IMR-90 (cell line): ENCODE data around the gene CRIM1. TPM values are rescaled to one million over a fixed set of nuclear protein-coding genes. Genes with fewer than 3 reads are reported as not detected.

ENCODE experiments used
- ATAC-seq: fragments of 200-7000 bp; cut with Tn5 transposase; 2 replicates; pipeline ENCODE4 v1.9.1; 2020; ENCODE audit warnings: low read depth, mild to moderate bottlenecking, moderate library complexity
- BruUV-seq: library from RNA; stranded (reverse); fragments of 400-500 nt; replicated peaks from 2 replicates; lab custom pipeline; 2021; lab: Mats Ljungman, UMichigan
- CTCF ChIA-PET: fragments of 300-600 bp; formaldehyde crosslinking; extraction: SDS; loops from one replicate; lab custom pipeline; 2021; ENCODE audit warnings: antibody characterized with exemption; lab: Yijun Ruan, JAX
- POLR2A ChIA-PET: fragments of 300-600 bp; sonication (Branson Sonifier 250); formaldehyde crosslinking; loops from one replicate; lab custom pipeline; 2022; ENCODE audit warnings: antibody characterized with exemption; ENCODE audit not compliant: unreplicated experiment; lab: Charles Lee
- DNase-seq: peaks from one replicate; pipeline ENCODE4 v3.0.0; 2013
- H2AFZ ChIP-seq: replicated peaks from 2 replicates; pipeline ENCODE3; 2013; ENCODE audit warnings: low read length, mild to moderate bottlenecking; ENCODE audit not compliant: poor library complexity
- H2AK5ac ChIP-seq: 2 replicates; pipeline ENCODE4 v1.6.1; 2013; ENCODE audit warnings: low read depth, low read length, inconsistent platforms
- H2AK9ac ChIP-seq: replicated peaks from 2 replicates; pipeline ENCODE3; 2013; ENCODE audit warnings: mild to moderate bottlenecking, low read depth, low read length, moderate library complexity; ENCODE audit not compliant: poor library complexity
- H2BK120ac ChIP-seq: 2 replicates; pipeline ENCODE4 v1.6.1; 2013; ENCODE audit warnings: low read depth, low read length, inconsistent platforms
- H2BK15ac ChIP-seq: 3 replicates; pipeline ENCODE4 v1.6.1; 2013; ENCODE audit warnings: low read depth, low read length, inconsistent platforms
- H2BK20ac ChIP-seq: 2 replicates; pipeline ENCODE4 v1.6.1; 2013; ENCODE audit warnings: low read depth, mild to moderate bottlenecking, inconsistent platforms, low read length, moderate library complexity
- H2BK5ac ChIP-seq: 2 replicates; pipeline ENCODE4 v1.6.1; 2013; ENCODE audit warnings: mild to moderate bottlenecking, low read depth, low read length, inconsistent platforms; ENCODE audit not compliant: poor library complexity, severe bottlenecking
- H3K14ac ChIP-seq: replicated peaks from 2 replicates; pipeline ENCODE4 v1.6.1; 2013; ENCODE audit warnings: low read depth, low read length, inconsistent platforms
- H3K18ac ChIP-seq: 2 replicates; pipeline ENCODE4 v1.6.1; 2013; ENCODE audit warnings: low read depth, low read length, control low read depth
- H3K23ac ChIP-seq: 2 replicates; pipeline ENCODE4 v1.6.1; 2013; ENCODE audit warnings: low read depth, low read length, inconsistent platforms
- H3K27ac ChIP-seq: 2 replicates; pipeline ENCODE4 v1.5.1; 2013; ENCODE audit warnings: mild to moderate bottlenecking, control low read depth, low read length; ENCODE audit not compliant: insufficient read depth
- H3K27me3 ChIP-seq: 2 replicates; pipeline ENCODE4 v1.6.1; 2013; ENCODE audit warnings: low read length; ENCODE audit not compliant: control insufficient read depth, insufficient read depth
- H3K36me3 ChIP-seq: 2 replicates; pipeline ENCODE4 v1.6.1; 2013; ENCODE audit warnings: low read length, mixed read lengths; ENCODE audit not compliant: control insufficient read depth, insufficient read depth
- H3K4ac ChIP-seq: 2 replicates; pipeline ENCODE4 v1.6.1; 2013; ENCODE audit warnings: low read depth, low read length, inconsistent platforms
- H3K4me1 ChIP-seq: 2 replicates; pipeline ENCODE4 v1.6.1; 2013; ENCODE audit warnings: low read length, mixed read lengths; ENCODE audit not compliant: control insufficient read depth, insufficient read depth
- H3K4me2 ChIP-seq: 2 replicates; pipeline ENCODE4 v1.6.1; 2013; ENCODE audit warnings: low read depth, mild to moderate bottlenecking, control low read depth, low read length, moderate library complexity
- H3K4me3 ChIP-seq: 2 replicates; pipeline ENCODE4 v1.5.1; 2013; ENCODE audit warnings: low read depth, mild to moderate bottlenecking, control low read depth, low read length, moderate library complexity; ENCODE audit not compliant: insufficient read depth
- H3K56ac ChIP-seq: 2 replicates; pipeline ENCODE4 v1.6.1; 2013; ENCODE audit warnings: low read length, inconsistent platforms; ENCODE audit not compliant: insufficient read depth; ENCODE audit errors: extremely low read depth
- H3K79me1 ChIP-seq, 2 experiments: 2 replicates each; pipeline ENCODE4 v1.6.1; 2013; ENCODE audit warnings: low read length in 2 of 2, inconsistent platforms in 1 of 2, low read depth in 1 of 2
- H3K9ac ChIP-seq: 2 replicates; pipeline ENCODE4 v1.6.1; 2013; ENCODE audit warnings: low read depth, low read length, control low read depth
- H3K9me1 ChIP-seq: 2 replicates; pipeline ENCODE4 v1.6.1; 2013; ENCODE audit warnings: low read length, inconsistent platforms; ENCODE audit not compliant: insufficient read depth
- H3K9me3 ChIP-seq: 2 replicates; pipeline ENCODE4 v1.6.1; 2013; ENCODE audit warnings: low read length; ENCODE audit not compliant: control insufficient read depth, insufficient read depth
- H4K20me1 ChIP-seq: 2 replicates; pipeline ENCODE4 v1.6.1; 2013; ENCODE audit warnings: low read length, inconsistent platforms; ENCODE audit not compliant: insufficient read depth
- H4K5ac ChIP-seq: 2 replicates; pipeline ENCODE4 v1.6.1; 2013; ENCODE audit warnings: mild to moderate bottlenecking, low read depth, low read length, control low read depth
- H4K8ac ChIP-seq, 2 experiments: 2 replicates each; pipeline ENCODE4 v1.6.1; 2013; ENCODE audit warnings: low read depth in 2 of 2, low read length in 2 of 2, control low read depth in 1 of 2, inconsistent platforms in 1 of 2
- H4K91ac ChIP-seq: 2 replicates; pipeline ENCODE4 v1.6.1; 2013; ENCODE audit warnings: low read depth, low read length, inconsistent platforms; ENCODE audit not compliant: insufficient read depth
- BHLHE40 ChIP-seq: fragments of 150-350 bp; IDR thresholded peaks from 2 replicates; pipeline ENCODE4 v1.6.1; 2016; ENCODE audit warnings: mild to moderate bottlenecking, low read depth, low read length
- CEBPB ChIP-seq: IDR thresholded peaks from 2 replicates; pipeline ENCODE4 v1.6.1; 2012; ENCODE audit warnings: low read depth, low read length, improper control_type of control experiment
- CHD1 ChIP-seq: IDR thresholded peaks from 2 replicates; pipeline ENCODE4 v1.6.1; 2012; ENCODE audit warnings: low read depth, low read length, improper control_type of control experiment
- FOS ChIP-seq: fragments of 150-350 bp; IDR thresholded peaks from 2 replicates; pipeline ENCODE4 v1.6.1; 2016; ENCODE audit warnings: low read depth, low read length
- MAZ ChIP-seq: IDR thresholded peaks from 2 replicates; pipeline ENCODE4 v1.6.1; 2012; ENCODE audit warnings: low read depth, mild to moderate bottlenecking, low read length, improper control_type of control experiment, moderate library complexity, borderline replicate concordance
- MXI1 ChIP-seq: IDR thresholded peaks from 2 replicates; pipeline ENCODE4 v1.6.1; 2012; ENCODE audit warnings: low read depth, mild to moderate bottlenecking, low read length, moderate library complexity, borderline replicate concordance
- POLR2A ChIP-seq: IDR thresholded peaks from 2 replicates; pipeline ENCODE4 v1.6.1; 2012; ENCODE audit warnings: mild to moderate bottlenecking, low read depth, low read length
- RAD21 ChIP-seq: IDR thresholded peaks from 2 replicates; pipeline ENCODE4 v1.6.1; 2012; ENCODE audit warnings: low read length, improper control_type of control experiment
- RCOR1 ChIP-seq: IDR thresholded peaks from 2 replicates; pipeline ENCODE4 v1.6.1; 2012; ENCODE audit warnings: mild to moderate bottlenecking, low read length, improper control_type of control experiment; ENCODE audit not compliant: insufficient replicate concordance
- RFX5 ChIP-seq: IDR thresholded peaks from 2 replicates; pipeline ENCODE4 v1.8.0; 2012; ENCODE audit warnings: low read depth, mild to moderate bottlenecking, low read length, moderate library complexity
- WGBS, 2 experiments: methylation state at CpG; one replicate each; pipeline versions ENCODE4 v1.1.5 to v1.1.7; 2013; ENCODE audit warnings: missing lambda C conversion rate in 2 of 2; ENCODE audit not compliant: insufficient read length in 1 of 2; ENCODE audit errors: extremely low coverage in 2 of 2; 5-methylcytosine and 5-hydroxymethylcytosine counted together
- dilution Hi-C: fragments of 300-500 bp; cut with HindIII; formaldehyde crosslinking; loops from one replicate; pipeline ENCODE4 v1.14.3; 2018; ENCODE audit warnings: low sequenced_read_pairs; ENCODE audit not compliant: unreplicated experiment
- in situ Hi-C: fragments of 300-500 bp; cut with MboI; formaldehyde crosslinking; loops from 3 replicates; pipeline ENCODE4 v1.14.3; 2019; ENCODE audit warnings: low sequenced_read_pairs, inconsistent platforms, mixed read lengths
- intact Hi-C: fragments of 100-400 bp; cut with micrococcal nuclease; formaldehyde crosslinking; loops from 2 replicates; pipeline ENCODE4 v1.10.0; 2022
- polyA plus RNA-seq, 3 experiments: library from polyadenylated mRNA; depleted of rRNA; stranded (reverse); fragments of >200 nt; gene quantifications; 2 replicates each; pipeline ENCODE4 v1.2.3, GENCODE V29; 2012; ENCODE audit warnings: low replicate concordance in 1 of 3
- total RNA-seq: library from RNA; depleted of rRNA; stranded (reverse); fragments of >200 nt; gene quantifications from 2 replicates; pipeline ENCODE4 v1.2.3, GENCODE V29; 2012
- TF ChIP-seq, protein P1 (sequence below): conservative IDR thresholded peaks from 2 replicates; pipeline ENCODE4 v1.5.1; 2012; ENCODE audit warnings: mild to moderate bottlenecking, low read depth, low read length, improper control_type of control experiment
- TF ChIP-seq, protein P2 (sequence below): fragments of 150-350 bp; IDR thresholded peaks from 2 replicates; pipeline ENCODE4 v1.6.1; 2016; ENCODE audit warnings: low read depth, mild to moderate bottlenecking, low read length, moderate library complexity, borderline replicate concordance

CRIM1 gene
- total and polyA plus RNA-seq, 2 of the 4 experiments (the other 2 are of a cell fraction): 285 to 490 TPM

DNA sequence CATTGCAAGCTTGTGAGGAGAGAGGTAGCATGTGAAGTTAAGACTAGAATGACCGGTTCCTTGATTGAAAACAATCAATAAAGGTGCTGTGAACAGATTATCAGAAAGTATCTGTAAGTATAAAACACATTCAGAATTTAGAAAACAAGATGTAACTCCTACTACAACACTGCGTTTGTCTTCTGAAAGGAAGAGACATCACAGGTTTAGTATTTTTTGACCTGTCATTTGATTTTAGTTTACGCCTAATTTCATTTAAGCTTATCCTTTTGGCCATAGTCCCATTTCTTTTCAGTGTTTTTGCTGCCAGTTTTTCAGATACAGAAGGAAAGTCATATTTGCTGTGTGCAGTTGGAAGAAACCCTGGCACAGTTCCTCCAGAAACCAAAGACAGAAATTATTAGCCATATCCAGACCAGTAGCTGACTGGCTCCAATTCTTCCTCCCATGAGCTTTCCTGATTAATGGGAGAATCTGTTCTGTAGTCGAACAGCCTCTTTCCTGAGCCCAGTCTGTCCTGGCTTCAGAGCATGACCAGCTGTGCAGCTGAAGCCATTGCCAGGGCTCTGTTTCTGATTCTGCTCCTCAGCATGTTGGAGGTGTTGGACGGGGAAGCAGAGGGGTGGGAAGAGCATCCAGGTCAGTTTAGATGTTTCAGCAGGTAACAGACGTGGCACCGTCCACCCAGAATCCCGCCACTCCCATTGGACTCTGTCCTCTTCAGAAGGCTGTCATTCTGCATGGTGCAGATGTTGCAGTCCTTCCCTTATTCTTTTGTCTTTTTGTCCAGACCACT lies 61.0 kb downstream of the CRIM1 start:
- H3K14ac ChIP-seq: 0 out of 2 replicates have a peak overlapping the region, but pooled peaks have one; percentile 24
- H3K9me1 ChIP-seq: peaks cover 45% of the 10 kb centered on the region
- ChIA-PET POLR2A (no interaction called here), CTCF (interaction anchor here (0.8 kb wide), 1 partner anchor 7 kb away, joined by 3 read pairs; no protein-coding TSS in a partner anchor)
- peaks cover 88% of the 10 kb centered on the region for H4K20me1 ChIP-seq
- peak overlapping the region; percentile 38; the same call in 1 of the 2 replicates for H2AK5ac ChIP-seq
- WGBS, 2 experiments: no CpG with 5 or more reads among the region's 8 CpGs
- in situ Hi-C loops (no loop called here), intact Hi-C loops (no loop called here), dilution Hi-C loops (no loop called here)
- BruUV-seq: no TSS peak
- peak overlapping the region; percentile 6 for H2AK9ac ChIP-seq
- no peak overlapping the region for H4K5ac ChIP-seq
- no peak overlapping the region for H3K4me3 ChIP-seq
- no peak overlapping the region for H3K9ac ChIP-seq
- H3K9me3 ChIP-seq: no peaks in the 10 kb centered on the region
- no peak overlapping the region; the same call in 1 of the 2 replicates for H2BK20ac ChIP-seq
- ATAC-seq (no peak), DNase-seq (no peak)
- H3K23ac ChIP-seq: peak overlapping the region; percentile 38; the same call in 1 of the 2 replicates
- H3K4me1 ChIP-seq: peaks cover 26% of the 10 kb centered on the region
- no peak overlapping the region for H3K27ac ChIP-seq
- H2BK120ac ChIP-seq: no peak overlapping the region
- peak overlapping the region in 1 of 2 experiments; percentile 30; a peak in 1 of 4 replicates for H4K8ac ChIP-seq
- H2BK5ac ChIP-seq: no peak overlapping the region
- no peak overlapping the region for H3K18ac ChIP-seq
- H2BK15ac ChIP-seq: no peak overlapping the region
- H3K79me1 ChIP-seq: peaks cover 33 to 75% of the 10 kb centered on the region in 2 experiments
- H3K27me3 ChIP-seq: no peaks in the 10 kb centered on the region
- peaks cover 13% of the 10 kb centered on the region for H3K36me3 ChIP-seq
- H3K56ac ChIP-seq: no peak overlapping the region
- no peak overlapping the region for H2AFZ ChIP-seq
- H4K91ac ChIP-seq: no peak overlapping the region
- no peak overlapping the region for H3K4ac ChIP-seq
- TF ChIP-seq POLR2A: no peak
- TF ChIP-seq, protein P1, sequence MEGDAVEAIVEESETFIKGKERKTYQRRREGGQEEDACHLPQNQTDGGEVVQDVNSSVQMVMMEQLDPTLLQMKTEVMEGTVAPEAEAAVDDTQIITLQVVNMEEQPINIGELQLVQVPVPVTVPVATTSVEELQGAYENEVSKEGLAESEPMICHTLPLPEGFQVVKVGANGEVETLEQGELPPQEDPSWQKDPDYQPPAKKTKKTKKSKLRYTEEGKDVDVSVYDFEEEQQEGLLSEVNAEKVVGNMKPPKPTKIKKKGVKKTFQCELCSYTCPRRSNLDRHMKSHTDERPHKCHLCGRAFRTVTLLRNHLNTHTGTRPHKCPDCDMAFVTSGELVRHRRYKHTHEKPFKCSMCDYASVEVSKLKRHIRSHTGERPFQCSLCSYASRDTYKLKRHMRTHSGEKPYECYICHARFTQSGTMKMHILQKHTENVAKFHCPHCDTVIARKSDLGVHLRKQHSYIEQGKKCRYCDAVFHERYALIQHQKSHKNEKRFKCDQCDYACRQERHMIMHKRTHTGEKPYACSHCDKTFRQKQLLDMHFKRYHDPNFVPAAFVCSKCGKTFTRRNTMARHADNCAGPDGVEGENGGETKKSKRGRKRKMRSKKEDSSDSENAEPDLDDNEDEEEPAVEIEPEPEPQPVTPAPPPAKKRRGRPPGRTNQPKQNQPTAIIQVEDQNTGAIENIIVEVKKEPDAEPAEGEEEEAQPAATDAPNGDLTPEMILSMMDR: no peak
- TF ChIP-seq FOS: no peak
- TF ChIP-seq RFX5: no peak
- TF ChIP-seq, protein P2, sequence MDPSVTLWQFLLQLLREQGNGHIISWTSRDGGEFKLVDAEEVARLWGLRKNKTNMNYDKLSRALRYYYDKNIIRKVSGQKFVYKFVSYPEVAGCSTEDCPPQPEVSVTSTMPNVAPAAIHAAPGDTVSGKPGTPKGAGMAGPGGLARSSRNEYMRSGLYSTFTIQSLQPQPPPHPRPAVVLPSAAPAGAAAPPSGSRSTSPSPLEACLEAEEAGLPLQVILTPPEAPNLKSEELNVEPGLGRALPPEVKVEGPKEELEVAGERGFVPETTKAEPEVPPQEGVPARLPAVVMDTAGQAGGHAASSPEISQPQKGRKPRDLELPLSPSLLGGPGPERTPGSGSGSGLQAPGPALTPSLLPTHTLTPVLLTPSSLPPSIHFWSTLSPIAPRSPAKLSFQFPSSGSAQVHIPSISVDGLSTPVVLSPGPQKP: no peak
- no peak for TF ChIP-seq BHLHE40
- TF ChIP-seq MXI1: no peak
- no peak for TF ChIP-seq RAD21
- TF ChIP-seq CEBPB: no peak
- TF ChIP-seq CHD1: no peak
- no peak for TF ChIP-seq RCOR1
- TF ChIP-seq MAZ: no peak
- H3K4me2 ChIP-seq: no peak overlapping the region
